LNCaP clone FGC (cell line): ENCODE measurements around the gene CCR3.

Source experiments
- DNase-seq: peaks from one replicate; pipeline ENCODE4 v3.0.0-alpha.2; 2011; ENCODE audit warnings: low read depth
- H3K4me3 ChIP-seq: 2 replicates; pipeline ENCODE4 v1.5.1; 2011; ENCODE audit warnings: mild to moderate bottlenecking, low read depth, low read length, control low read depth
- CTCF ChIP-seq: IDR thresholded peaks from 2 replicates; pipeline ENCODE4 v1.5.1; 2012; ENCODE audit warnings: mild to moderate bottlenecking; ENCODE audit not compliant: control insufficient read depth, insufficient read depth; ENCODE audit errors: extremely low read depth

The CCR3 gene

GRCh38 chr3:46296826-46297225 lies 54.6 kb downstream of the CCR3 start:
- DNase-seq = no peak
- no peak overlapping the region for H3K4me3 ChIP-seq
- no peak for TF ChIP-seq CTCF

- no peak for TF ChIP-seq CTCF
- no peak overlapping the region for H3K4me3 ChIP-seq
- DNase-seq = no peak
Observed at GRCh38 chr3:46297658-46298423, 55.6 kb downstream of the CCR3 start.

- TF ChIP-seq CTCF = no peak
- no peak overlapping the region for H3K4me3 ChIP-seq
- no peak for DNase-seq
Observed at GRCh38 chr3:46298871-46299607, 56.8 kb downstream of the CCR3 start.

- H3K4me3 ChIP-seq = no peak overlapping the region
- DNase-seq = no peak
- TF ChIP-seq CTCF = no peak
Observed at GRCh38 chr3:46299608-46300460, 57.6 kb downstream of the CCR3 start.

- no peak for TF ChIP-seq CTCF
- no peak overlapping the region for H3K4me3 ChIP-seq
- no peak for DNase-seq
Observed at GRCh38 chr3:46300461-46300789, 58.2 kb downstream of the CCR3 start.

GRCh38 chr3:46301122-46301835 lies 59.0 kb downstream of the CCR3 start:
- no peak overlapping the region for H3K4me3 ChIP-seq
- DNase-seq = no peak
- TF ChIP-seq CTCF = no peak
